Measurements from ENCODE around the gene COL18A1.
A peak's percentile ranks its signal among the peaks of the same experiment; 100 is the strongest.

The COL18A1 gene

DNA sequence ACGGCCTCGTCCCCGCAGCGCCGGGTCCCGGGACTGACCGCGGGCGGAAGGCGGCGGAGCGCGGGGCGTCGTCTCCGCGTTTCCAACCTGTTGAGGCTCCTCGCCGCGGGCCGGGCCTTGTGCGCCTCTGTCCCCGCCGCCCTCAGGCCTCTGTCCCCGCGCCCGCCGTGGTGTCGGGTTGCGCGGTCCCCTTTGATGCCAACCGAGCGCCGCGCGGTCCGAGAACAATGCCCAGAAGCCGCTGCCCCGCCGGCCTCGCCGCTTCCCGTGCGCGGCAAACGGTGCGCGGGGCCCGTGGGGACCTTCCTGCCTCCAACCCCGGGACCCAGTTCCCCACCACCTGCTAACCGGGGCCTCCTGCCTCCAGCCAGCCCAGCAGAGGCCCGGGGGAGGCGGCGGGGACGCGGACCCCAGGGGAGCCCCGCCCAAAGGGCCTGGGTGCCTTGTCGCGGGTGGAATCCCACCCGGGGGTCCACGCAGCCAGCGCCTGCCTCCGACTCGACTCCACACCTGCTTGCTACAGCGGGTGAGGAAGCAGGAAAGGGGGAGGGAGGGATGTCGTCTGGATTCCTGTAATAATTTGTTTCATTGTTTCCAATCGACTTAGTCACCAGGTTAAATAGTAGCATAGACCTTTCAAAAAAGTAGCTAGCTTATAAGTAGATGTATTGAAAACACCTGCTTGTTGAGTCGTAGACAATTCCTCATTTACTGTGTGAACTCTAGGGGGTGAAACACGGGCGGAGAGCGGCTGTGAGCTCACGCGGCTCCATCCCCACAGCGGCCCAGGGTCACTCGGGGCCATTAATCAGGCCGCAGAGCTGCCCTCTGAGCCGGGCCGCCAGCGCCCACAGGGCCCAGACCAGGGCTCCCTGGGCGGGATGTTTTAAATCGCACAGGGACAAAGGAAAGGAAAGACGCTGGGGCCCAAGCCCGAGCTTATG is 1.1 kb downstream of the COL18A1 start:
- TF ChIP-seq, protein P1, sequence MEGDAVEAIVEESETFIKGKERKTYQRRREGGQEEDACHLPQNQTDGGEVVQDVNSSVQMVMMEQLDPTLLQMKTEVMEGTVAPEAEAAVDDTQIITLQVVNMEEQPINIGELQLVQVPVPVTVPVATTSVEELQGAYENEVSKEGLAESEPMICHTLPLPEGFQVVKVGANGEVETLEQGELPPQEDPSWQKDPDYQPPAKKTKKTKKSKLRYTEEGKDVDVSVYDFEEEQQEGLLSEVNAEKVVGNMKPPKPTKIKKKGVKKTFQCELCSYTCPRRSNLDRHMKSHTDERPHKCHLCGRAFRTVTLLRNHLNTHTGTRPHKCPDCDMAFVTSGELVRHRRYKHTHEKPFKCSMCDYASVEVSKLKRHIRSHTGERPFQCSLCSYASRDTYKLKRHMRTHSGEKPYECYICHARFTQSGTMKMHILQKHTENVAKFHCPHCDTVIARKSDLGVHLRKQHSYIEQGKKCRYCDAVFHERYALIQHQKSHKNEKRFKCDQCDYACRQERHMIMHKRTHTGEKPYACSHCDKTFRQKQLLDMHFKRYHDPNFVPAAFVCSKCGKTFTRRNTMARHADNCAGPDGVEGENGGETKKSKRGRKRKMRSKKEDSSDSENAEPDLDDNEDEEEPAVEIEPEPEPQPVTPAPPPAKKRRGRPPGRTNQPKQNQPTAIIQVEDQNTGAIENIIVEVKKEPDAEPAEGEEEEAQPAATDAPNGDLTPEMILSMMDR (conservative IDR thresholded peaks at IDR 0.05; ENCODE audit: low read depth), result no peak
- ChIA-PET CTCF (interaction anchor here (0.6 to 1.2 kb wide), 3 partner anchors 19 to 114 kb away, joined by 3 to 4 read pairs (median 3); no protein-coding TSS in a partner anchor), POLR2A (ENCODE audit: low non-redundant PET) (interaction anchor here (0.8 kb wide), 1 partner anchor 114 kb away, joined by 4 read pairs; no protein-coding TSS in a partner anchor)
- peak; percentile 33 for DNase-seq (ENCODE audit: low spot score)
- H3K27ac ChIP-seq, result peak overlapping the region; percentile 78; the same call in 1 of the 2 replicates

DNA sequence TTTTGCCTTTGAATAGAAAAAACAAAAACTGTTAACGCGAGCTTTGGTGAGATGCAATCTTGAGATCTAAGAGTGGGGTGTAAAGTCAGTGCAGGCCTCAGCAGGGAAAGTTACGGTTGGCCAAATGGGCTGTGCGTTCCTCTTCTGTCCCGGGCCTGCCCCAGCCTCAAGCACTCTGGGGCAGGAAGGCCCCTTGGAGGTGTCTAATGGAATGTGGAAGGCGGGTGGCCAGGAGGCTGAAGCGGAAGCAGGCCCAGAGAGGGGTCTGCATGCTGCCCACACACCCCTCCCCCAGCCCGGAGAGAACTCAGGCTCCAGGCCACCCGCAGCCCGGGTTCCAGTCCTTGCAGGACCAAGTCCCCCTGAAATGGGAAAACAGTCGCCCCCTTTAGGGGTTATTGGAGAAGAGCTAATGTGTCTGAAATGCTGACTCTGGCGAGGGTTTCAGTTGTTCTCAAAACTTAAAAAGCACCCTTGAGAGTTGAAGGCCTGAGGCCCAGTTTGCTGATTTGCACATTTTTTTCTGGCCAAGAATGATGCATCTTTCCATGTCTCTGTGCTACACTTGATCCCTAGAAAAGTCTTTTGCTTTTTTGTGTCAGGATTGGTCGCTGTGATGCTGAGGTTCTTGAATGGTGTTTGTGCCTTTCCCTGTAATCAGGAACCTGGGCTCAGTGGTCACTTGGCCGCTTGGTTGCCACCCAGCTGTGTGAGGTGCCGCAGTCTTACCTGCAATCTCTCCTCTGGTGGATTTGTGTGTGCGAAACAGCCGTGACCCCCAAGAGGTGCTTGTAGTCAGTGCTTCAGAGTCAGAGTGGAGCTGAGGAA is 2.0 kb downstream of the COL18A1 start:
- no peak for DNase-seq (ENCODE audit: low spot score)
- CTCF ChIA-PET, result interaction anchor here (0.6 to 1.2 kb wide), 5 partner anchors 20 to 277 kb away, joined by 3 to 5 read pairs (median 4); no protein-coding TSS in a partner anchor

DNA sequence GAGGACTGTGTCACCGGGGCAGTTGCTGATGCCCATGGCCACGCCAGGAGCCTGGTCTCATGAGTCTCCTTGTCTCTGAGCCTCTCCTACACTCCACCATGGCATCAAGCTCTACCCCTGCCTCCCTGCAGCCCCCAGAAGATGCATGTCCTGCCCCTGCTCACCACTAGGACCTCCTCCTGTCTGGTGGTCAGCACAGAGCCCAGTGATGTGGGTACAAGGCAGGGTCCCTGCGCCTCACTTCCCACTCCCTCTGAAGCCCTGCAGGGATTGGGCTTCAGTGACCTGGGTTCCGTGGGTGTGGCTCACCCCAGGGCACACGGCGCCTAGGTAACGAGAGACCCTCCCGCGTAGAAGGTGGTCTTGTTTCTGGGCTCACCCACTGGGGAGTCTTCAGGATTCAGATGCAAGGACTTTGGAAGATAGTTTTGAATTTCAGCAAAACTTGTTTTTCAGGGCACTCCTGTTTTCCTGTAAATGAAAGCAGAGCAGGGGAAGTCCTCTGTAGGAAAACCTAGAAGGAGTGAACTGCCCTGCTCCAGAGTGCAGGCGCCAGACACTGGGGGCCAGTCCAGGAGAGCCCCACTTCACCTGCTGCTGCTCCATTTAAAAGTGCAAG is 2.8 kb downstream of the COL18A1 start:
- CTCF ChIA-PET, result interaction anchor here (0.6 to 1.0 kb wide), 3 partner anchors 21 to 278 kb away, joined by 3 to 5 read pairs (median 4); no protein-coding TSS in a partner anchor
- TF ChIP-seq, protein P1 (conservative IDR thresholded peaks at IDR 0.05; ENCODE audit: low read depth), result no peak
- peak overlapping the region; percentile 97 for H3K27ac ChIP-seq
- POLR2A ChIA-PET (ENCODE audit: low non-redundant PET), result interaction anchor here (0.5 kb wide), 1 partner anchor 21 kb away, joined by 4 read pairs; no protein-coding TSS in a partner anchor
- no peak for DNase-seq (ENCODE audit: low spot score)

More for the DNA sequence above, 2.0 kb downstream of the COL18A1 start:
- TF ChIP-seq, protein P1 (conservative IDR thresholded peaks at IDR 0.05; ENCODE audit: low read depth), result no peak
- POLR2A ChIA-PET (ENCODE audit: low non-redundant PET), result interaction anchor here (0.5 to 0.8 kb wide), 2 partner anchors 22 to 115 kb away, joined by 4 read pairs; no protein-coding TSS in a partner anchor
- peak overlapping the region; percentile 97; the same call in 1 of the 2 replicates for H3K27ac ChIP-seq

DNA sequence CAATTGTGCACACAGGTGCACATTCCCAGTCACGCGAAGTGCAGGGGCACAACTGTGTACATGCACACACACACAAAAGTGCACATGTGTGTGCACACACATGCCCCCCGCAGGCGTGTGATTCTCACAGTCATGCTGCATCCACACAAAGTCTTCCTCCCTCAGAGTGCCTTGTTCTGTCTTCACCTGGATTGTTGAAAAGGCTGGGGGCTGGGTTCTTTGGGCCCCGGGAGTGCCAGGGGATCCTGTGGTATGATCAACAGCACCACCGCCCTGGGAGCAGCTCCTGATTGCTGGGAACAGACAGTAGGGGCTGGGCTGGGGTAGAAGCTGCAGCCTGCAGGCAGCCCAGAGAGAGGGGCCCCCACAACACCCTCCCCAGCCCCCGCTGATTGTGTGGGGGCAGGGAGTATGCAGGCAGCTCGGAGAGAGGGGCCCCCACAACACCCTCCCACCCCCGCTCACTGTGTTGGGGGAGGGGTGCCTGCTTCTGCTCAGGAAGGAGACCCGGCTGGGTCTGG is 3.4 kb downstream of the COL18A1 start:
- DNase-seq (ENCODE audit: low spot score), result no peak
- TF ChIP-seq, protein P1 (conservative IDR thresholded peaks at IDR 0.05; ENCODE audit: low read depth), result no peak
- POLR2A ChIA-PET (ENCODE audit: low non-redundant PET), result no interaction called here
- CTCF ChIA-PET, result no interaction called here
- H3K27ac ChIP-seq, result peak overlapping the region; percentile 97

DNA sequence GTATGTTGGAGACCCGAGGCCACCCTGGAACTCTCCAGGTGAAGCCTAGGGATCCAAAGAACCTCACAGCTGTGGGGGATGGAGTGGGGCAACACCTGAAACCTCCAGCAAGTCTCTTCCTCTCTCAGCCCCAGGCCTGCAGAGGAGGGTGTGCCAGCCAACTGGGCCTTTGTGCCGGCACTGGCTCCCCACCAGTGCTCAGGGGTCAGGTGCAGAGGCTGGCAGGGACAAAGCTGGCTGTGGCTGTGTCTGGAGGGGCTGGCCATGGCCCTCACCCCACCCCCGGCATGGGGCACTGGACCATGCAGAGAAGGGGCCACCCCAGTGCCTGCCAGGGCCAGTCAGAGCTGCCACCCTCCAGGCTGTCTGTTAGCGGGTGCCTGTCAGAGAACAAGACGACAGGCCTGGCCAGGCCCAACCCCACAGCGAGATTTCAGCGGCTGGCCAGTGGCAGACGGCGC is 3.9 kb downstream of the COL18A1 start:
- POLR2A ChIA-PET (ENCODE audit: low non-redundant PET), result no interaction called here
- DNase-seq (ENCODE audit: low spot score), result no peak
- TF ChIP-seq, protein P1 (conservative IDR thresholded peaks at IDR 0.05; ENCODE audit: low read depth), result no peak
- CTCF ChIA-PET, result no interaction called here
- H3K27ac ChIP-seq, result peak overlapping the region; percentile 97

Data from RWPE1 (cell line).